GM19238 (cell line): ENCODE data around the gene OR5V1.
"Not testable (repeated sequence)": the region's sequence is repeated elsewhere in the genome, so short reads cannot be mapped to it uniquely, and the experiment has no call there.

Experiments used
- DNase-seq: peaks from one replicate; pipeline ENCODE4 v3.0.0; 2011; ENCODE audit warnings: low spot score; ENCODE audit not compliant: insufficient read length

Gene OR5V1

DNA sequence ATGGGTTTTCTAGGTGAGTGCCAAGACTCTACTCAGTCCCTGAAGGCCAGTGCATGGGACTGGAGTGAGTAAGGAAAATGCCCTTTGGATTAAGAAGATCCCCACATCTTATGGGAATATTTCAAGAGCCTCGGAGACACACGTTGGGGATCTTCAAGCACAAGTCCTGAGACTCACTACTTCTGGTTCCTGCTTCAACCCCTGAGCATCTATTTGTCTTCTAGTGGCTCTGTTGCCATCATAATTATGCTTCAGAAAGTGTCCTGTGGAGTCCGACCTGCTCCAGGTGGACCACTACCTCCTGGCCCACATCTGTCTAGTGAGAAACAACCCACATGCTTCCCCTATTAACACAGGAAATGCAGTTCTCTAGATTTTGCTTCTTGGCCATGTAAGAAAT, at the start of gene OR5V1:
Gene OR5V1, minus strand, starts transcription at position 101 of the 400 bp plus-strand sequence. CDS start 12,670 bp downstream, outside the sequence.
- no peak for DNase-seq

DNA sequence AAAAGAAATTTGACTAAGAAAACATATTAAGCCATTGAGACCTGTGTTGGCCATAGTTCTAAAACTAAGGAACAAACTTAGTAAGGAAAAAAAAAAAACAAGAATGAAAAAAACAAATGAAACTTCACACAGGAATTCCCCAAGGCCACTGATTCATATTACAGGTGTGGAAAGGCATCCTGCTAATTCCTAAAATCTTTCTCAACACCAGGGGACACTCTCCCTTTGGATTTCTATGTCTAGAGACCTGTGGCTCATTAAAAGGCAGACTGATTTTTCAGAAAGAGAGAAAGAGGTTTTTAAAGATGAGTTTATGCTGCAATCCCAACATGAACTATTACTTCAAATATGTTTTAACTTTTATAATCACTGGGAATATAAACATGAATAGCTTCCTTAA, 45.9 kb upstream of the OR5V1 start, which contains the start of gene OR12D1:
Gene OR12D1, plus strand, starts transcription at position 341 of the 400 bp plus-strand sequence.
- no peak for DNase-seq

DNA sequence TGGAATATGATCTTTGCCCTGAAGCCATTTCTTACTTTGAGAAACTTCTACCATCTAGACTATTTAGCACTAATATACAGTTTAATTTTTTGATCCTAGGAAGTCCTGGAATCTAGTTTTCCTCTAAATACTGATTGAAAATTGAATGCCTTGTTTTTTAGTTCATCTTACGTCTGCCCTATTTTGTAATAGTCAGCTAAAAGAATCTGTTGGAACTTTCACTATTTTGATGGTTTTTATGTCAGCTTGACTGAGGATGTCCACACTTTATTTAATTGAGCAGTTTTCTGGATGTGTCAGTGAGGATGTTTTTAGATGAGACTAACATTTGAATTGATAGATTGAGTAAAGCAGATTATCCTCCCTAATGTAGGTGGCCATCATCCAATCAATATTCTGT, 35.1 kb upstream of the OR5V1 start:
- no peak for DNase-seq

DNA sequence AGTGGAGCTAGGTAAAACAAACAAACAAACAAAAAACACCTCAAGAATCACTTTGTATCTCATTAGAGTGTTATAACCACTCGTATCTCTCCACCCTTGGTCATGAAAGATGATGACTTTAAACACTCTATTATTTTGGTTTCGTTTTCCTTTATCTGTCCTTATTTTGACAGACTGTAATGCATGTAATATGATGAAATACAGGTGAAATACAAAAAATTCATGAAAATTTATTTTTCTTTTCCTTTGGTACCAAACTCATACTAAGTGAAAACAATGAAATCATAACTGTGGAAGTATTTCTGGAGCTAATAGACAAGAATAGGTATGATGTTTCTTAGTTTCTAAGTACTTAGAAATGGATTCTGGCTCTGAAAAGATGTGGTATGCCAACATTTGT, 30.9 kb upstream of the OR5V1 start:
- no peak for DNase-seq

DNA sequence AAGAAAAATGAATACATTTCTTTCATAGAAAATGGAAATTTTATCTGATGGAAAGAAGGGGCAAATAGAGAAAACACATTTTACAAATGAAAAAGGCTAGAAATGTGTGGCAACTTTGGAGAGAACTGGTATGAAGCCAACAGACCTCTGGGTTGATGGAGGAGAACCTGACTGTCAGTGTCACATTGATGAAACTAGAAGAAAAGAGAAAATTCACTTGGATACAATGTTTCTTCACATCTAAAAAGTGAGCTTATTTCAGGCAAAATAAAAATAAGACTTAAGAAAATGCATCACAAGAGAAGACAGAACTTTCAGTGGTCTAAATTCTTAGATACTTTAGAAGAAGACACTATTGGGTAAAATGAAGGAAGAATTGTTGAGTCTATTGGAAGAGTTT, 26.7 kb upstream of the OR5V1 start, which contains the start of gene OR12D2:
Gene OR12D2, plus strand, starts transcription at position 301 of the 400 bp plus-strand sequence. CDS start 1,069 bp downstream, outside the sequence.
- no peak for DNase-seq

DNA sequence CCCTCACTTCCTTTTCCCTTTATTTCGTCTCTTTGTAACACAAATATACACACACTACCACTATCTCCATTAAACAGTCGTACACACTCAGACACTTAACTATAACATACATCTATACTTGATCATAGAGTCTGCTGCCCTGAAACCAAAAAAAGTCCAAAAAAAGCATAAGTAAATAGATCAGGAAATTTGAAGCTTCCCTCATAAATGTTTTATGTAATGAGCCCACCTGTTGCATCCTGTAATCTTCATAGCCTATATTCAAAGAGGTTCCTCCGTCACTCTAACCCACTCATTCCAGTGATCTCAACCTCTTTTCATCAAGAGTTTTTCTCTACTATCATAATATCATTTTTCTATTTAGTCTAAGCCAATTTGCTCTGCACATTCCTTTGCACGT, 19.9 kb upstream of the OR5V1 start:
- DNase-seq, result no peak

DNA sequence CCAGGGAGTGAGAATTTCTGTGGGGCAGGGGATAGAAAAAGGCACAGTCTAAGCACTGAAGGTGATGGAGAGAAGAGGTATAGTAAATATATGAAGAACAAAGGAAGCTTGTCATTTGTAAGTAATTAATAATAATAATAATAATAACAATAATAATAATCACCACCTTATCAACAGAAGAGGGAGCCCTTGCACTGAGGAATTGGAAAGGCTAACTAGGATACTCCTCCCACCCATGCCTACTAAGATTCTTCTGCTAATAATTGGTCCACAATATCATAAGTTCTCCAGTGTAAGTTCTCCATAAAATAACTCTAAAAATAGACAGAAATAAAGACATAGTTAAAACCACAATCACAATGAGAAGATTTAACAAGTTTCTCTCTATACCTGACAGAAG, 7.3 kb upstream of the OR5V1 start:
- no peak for DNase-seq

DNA sequence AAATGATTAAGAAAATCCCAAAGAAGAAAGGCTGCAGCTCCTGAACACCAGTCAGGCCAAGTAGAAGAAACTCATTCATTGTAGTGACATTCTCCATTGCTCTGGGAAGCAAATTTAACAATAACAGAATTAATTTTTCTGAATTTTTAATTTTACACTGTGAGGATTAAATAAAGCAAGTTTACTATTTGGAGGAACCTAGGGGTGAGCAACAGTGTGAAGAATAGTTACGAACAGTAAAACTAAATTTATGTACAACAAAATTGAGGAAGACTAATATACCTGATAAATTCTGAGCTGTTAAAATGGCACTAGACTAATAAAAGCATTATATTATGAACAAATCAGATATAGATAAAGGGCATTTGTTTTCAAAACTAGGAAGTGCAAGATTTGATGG, 6.5 kb upstream of the OR5V1 start, which contains the start of gene OR12D3:
Gene OR12D3, minus strand, starts transcription at position 101 of the 400 bp plus-strand sequence. Its CDS starts 4 bp downstream, at position 97.
- no peak for DNase-seq

DNA sequence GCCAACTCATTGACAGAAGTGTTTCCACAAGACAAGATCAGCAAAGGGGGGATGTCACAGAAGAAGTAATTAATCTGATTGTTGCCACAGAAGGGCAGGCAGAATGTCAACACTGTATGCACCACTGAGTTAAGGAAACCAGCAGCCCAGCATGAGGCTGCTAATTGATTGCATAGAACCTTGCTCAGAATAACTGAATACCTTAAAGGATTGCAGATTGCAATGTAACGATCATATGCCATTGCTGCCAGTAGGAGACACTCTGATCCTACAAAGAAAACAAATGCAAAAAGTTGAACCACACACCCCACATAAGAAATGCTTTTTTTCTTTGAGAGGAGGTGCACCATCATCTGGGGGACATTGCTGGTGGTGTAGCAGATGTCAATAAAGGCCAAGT, 13.1 kb downstream of the OR5V1 start:
- no peak for DNase-seq

DNA sequence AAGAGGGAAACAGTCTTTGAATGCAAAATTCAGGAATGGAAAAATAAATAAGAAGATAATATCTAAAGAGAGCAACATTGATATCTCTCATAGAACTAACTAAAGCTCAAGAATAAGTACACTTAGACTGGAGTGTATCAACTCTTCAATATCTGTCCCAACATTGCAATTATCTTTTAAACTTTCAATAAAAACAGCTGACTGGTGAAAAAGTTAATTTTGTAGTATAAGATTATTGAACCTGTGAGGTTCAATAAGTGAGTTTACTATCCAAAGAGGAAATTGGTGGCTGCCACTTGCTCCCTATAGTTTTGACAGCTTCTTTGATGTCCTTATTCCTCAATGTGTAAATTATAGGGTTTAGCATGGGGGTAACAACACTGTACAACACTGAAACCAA, 13.7 kb downstream of the OR5V1 start:
- DNase-seq, result no peak

DNA sequence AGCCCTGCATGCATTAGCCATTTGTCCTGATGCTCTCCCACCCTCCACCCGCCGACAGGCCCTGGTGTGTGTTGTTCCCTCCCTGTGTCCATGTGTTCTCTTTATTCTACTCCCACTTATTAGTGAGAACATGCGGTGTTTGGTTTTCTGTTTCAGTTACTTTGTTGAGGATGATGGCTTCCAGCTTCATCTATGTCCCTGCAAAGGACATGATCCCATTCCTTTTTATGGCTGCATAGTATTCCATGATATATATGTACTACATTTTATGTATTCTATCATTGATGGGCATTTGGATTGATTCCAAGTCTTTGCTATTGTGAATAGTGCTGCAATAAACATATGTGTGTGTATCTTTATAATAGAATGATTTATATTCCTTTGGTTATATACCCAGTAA, 19.3 kb downstream of the OR5V1 start:
- not testable (repeated sequence) for DNase-seq

DNA sequence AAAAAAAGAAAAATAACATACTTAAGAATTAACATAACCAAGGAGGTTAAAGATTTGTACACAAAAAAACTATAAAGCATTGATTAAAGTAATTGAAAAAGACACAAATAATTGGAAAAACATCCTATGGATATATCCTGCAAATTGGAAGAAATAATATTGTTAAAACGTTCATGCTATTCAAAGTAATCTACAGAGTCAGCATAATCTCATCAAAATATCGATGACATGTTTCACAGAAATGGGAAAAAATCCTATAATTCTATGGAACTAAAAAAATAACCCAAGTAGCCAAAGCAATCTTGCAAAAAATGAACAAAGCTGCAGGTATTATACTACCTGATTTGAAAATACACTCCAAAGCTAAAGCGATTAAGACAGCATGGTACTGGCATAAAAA, 23.3 kb downstream of the OR5V1 start:
- no peak for DNase-seq

DNA sequence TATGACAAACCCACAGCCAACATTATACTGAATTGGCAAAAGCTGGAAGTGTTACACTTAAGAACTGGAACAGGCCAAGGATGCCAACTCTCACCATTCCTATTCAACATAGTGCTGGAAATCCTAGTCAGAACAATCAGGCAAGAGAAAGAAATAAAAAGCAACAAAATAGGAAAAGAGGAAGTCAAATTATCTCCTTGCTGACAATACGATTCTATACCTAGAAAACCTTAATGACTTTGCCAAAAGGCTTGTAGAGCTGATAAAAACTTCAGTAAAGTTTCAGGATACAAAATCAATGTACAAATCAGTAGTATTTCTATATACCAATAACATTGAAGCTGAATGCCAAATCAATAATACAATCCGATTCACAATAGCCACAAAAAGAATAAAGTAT, 32.4 kb downstream of the OR5V1 start:
- DNase-seq, result no peak

DNA sequence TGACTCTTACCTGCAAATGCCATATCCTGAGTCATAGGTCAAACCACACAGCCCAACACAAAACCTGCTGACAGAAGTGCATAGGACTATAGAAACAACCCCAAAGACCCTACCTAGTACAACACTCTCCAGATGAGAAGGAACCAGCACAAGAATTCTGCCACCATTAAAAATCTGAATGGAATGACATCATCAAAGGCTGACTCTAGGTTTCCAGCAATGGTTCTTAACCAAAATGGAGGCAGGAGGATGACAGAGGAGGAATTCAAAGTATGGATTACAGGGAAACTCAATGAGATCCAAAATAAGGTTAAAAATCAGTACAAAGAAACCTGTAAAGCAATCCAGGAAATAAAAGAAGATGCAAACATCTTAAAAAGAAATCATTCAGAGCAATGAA, 36.0 kb downstream of the OR5V1 start:
- no peak for DNase-seq

DNA sequence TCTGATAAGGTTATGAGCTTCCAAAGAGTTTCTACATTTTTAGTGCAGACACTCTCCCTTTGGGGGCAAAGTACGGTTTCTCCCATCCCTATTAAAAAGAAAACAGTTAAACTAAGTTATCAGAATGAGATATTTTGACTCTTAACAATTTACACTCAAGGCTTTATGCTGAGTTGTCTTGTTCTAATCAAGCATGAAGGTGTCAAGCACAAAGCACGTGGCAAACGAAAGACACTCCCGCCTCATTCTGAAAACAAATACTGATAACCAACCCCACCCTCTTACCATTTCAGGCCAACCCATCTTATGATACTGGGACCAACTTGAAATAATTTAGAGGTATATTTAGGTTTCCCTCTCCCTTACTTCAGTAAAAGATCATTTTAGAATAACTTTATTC, 42.9 kb downstream of the OR5V1 start:
- no peak for DNase-seq

DNA sequence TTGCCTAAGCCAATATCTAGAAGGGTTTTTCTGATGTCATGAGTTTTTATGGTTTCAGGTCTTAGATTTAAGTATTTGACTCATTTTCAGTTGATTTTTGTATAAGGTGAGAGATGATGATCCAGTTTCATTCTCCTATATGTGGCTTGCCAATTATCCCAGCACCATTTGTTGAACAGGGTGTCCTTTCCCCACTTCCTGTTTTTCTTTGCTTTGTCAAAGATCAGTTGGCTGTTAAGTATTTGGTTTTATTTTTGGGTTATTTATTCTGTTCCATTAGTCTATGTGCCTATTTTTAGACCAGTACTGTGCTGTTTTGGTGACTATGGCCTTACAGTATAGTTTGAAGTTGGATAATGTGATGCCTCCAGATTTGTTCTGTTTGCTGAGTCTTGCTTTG, 45.3 kb downstream of the OR5V1 start:
- DNase-seq, result not testable (repeated sequence)

DNA sequence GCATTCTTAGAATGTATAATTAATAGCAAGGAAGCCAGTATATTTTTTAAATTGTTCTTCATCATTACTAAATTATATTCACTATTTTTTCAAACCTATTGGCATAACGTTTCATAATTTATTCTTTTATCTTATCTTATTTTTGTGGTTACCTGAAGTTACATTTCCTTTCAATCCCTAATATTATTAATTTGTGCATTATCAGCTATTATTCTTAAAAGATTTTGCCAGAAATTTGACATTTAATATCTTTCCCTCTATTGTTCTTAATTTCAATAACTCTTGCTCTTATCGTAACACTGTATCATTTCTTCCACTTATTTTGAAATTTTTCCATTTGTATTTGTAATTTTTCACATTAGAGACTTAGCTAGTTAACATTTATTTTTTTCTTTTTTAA, 48.7 kb downstream of the OR5V1 start:
- no peak for DNase-seq
